NCI-H2171 treated with DMSO at 0.1 percent for 48 hours (cell line): Measurements from ENCODE around the gene ARHGAP18.

Experiments
- DNase-seq: peaks from one replicate; lab custom pipeline; 2025; lab: John Stamatoyannopoulos, UW

The ARHGAP18 gene, protein sequence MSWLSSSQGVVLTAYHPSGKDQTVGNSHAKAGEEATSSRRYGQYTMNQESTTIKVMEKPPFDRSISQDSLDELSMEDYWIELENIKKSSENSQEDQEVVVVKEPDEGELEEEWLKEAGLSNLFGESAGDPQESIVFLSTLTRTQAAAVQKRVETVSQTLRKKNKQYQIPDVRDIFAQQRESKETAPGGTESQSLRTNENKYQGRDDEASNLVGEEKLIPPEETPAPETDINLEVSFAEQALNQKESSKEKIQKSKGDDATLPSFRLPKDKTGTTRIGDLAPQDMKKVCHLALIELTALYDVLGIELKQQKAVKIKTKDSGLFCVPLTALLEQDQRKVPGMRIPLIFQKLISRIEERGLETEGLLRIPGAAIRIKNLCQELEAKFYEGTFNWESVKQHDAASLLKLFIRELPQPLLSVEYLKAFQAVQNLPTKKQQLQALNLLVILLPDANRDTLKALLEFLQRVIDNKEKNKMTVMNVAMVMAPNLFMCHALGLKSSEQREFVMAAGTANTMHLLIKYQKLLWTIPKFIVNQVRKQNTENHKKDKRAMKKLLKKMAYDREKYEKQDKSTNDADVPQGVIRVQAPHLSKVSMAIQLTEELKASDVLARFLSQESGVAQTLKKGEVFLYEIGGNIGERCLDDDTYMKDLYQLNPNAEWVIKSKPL

DNA sequence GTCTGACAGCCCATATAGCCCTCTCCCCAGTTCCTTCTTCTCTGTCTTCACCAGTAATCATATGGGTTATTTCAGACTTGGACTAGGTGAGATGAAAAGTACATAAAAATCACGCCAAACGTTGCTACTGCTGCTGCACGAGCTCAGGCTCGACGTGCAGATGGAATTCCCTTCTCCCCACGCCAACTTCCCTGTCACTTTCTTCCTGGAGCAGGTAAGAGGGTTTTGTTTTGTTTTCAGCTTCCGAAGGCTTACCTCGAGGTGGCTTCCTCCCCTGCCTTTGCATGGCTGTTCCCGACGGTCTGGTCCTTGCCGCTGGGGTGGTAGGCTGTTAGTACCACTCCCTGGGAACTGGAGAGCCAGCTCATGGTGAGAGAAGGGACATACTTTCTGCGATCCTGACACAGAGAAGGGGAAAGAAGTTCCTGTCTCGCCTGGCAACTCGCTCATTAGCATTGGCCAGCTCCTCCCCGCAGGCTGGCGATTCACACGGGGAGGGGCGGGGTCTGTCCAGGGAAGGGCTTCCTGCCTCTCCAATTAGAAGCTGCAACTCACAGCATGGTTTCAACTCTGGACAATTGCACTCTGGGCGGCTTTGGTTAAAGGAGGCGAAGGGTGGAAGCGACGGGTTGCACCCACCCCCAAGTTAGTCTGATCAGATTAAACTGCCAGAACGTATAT is at the start of gene ARHGAP18:
TSS of gene ARHGAP18 (minus strand) at position 409 of the 681 bp plus-strand sequence. CDS start at position 368, 41 bp downstream.
- DNase-seq, result no peak

DNA sequence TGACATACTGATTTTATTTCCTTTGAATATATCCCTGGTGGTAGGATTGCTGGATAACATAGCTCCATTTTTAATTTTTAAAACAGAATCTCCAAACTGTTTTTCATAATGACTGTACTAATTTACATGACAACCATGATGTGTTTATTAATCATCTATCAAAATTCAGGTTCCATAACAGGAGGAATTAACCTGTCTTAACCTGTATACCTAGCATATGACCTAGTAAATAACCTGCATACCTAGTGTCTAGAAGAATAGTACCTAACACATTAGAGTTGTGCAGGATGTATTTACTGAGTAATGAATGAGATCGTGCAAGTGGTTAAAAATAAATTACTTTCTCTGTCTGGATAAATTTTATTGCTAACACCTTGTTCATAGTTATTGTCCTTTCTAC is 45.8 kb upstream of the ARHGAP18 start:
- no peak for DNase-seq

DNA sequence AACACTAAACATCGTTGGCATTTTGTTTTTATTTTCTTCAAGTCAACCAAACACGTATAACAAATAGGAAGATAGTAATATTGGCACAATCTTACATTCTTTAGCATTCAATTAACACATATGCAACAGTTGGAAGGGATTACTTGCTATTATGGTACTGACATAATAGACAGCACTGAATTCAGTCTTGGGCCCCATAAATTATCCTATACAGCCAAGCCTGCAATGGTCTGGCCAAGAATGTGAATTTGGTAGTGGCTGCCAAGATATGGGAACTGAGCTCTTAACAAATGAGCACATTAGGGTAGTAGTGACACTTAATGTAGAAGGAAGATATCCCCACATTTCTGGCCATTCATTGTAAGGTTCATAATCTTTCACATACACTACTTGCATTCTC is 44.8 kb upstream of the ARHGAP18 start:
- DNase-seq, result no peak

DNA sequence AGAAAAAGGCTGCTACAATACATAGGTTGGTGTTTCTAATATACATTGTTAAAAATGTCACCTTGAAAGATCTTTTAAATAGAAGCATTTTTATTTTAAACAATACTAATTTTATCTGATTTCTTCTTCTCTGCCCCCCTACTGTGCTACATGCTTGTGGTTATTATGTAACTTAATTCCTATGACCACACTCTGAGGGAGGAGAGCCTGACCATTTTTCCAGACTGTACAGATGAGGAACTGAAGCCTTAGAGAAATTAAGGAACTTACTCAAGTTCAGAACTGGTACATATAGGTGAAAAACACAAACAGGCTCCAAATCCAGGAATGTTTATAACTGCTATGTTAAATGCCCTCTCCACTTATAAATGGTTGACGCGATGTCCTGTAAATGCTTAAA is 43.4 kb upstream of the ARHGAP18 start:
- no peak for DNase-seq

DNA sequence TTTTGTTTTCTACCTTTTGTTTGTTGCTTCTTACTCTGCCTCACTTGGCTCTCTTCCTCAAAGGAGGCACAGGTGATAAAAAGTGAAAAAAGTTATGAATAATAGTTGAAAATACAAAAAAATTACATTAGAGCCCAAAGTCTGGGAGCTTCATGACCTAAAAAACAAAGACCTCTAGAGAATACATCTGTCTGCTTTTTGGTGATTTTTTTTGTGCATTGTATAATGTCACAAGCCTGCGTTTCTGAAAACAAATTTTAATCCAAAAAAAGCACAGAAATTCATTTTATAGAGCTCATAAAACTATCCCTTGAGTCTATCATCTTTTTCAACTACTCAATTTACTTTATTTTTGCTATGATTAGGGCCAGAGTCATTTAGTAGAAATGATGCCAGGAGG is 41.4 kb upstream of the ARHGAP18 start:
- no peak for DNase-seq

DNA sequence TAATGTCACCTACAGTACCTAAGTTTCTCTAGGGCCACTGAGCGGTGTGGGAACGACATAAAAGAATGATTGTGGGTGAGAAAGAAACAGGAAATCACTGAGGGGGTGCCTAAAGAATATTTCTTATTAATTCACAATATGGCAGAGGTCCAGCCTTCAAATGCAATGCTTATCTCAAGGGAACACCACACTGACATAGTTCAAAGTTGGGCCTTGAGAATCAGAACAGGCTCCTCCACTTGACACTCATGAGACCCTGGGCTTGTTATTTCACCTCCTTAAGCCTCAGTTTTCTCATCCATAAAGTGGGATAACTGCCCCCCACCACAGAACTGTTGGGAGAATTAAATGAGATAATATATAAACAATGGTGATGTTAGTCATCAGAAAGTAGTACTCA is 40.4 kb upstream of the ARHGAP18 start:
- no peak for DNase-seq

DNA sequence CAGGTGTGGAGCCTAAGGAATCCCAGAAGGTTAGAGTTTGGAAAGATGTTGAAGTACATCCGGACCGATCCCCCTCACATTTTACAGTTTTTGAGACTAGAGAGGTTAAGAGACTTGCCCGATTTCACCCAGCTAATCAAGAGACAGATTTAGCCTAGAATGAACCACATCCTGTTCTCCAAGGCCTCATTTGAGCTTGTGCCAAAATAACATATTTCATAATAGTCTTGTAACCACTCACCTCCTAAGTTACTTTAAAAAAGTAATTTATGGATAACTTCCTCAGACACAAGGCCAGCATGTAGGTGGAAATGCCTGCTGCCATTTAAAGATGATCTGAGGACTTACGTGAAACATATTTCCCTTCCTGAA is 39.8 kb upstream of the ARHGAP18 start:
- DNase-seq, result no peak

DNA sequence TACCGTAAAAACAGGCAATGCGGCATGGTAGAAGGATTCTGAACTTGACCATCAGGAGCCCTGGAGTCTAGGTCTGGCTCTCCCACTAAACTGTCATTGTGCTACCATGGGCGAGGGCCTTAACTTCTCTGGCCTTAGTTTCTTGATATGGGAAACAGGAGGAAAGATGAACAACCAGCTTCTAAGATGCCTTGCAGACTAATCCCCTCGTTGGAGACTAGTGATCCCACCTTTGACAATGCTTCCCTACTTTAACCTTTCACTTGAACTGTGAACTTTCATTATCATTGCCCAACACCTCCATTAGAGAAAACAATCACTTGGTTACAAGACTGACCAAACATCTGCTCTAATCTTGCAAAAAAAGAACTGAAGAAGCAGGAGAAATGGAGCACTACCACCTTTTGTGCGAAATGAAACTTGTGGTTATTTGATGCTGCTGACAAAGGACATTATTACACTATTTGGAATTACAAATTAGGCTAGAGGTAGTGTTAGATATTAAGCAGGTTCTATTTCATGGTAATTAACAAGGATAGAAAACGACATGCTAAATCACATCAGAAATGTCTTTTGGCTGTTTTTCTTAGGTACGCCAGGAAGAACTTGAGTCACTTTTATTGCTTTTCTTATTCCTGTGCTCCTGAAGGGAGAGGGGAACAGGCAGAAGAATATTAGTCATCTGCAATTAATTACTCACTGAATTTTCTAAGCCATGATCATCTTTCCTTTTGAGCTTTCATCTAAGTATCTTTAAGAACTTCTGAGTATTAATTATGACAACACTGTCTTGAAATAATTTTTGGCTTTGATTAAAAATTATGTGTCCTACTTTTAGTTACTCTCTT is 39.1 kb upstream of the ARHGAP18 start:
- DNase-seq, result no peak

DNA sequence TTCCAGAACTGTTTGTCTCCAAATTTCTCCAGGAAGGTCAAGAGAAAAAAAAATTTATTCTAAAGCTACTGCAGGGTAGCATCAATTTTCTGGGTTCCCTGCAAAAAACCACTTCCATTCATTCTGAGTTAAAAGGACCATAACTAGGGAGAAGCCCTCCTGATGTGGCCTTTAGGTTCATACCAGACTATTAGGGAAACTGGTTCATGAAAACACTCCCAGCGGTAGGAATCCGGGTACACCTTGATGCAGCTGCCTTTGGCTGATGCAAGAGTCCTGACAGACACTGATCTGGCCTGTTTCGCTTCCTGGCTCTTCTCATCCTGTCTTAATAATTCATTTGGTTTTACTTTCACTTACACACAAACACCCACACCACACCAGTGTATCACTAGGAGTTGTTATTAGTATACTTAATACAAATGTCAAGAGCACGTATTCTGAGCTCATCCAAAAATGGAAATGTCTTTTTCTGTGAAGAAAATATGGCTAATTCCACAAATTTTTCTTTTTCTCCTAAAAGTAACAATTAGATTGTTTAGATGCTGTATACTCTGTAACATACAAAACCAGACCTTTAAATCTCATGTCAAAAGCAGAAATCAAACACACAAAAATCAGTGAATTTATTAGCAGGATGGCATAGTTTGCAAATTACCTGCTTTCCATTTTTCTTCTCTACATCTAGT is 38.4 kb upstream of the ARHGAP18 start:
- no peak for DNase-seq

DNA sequence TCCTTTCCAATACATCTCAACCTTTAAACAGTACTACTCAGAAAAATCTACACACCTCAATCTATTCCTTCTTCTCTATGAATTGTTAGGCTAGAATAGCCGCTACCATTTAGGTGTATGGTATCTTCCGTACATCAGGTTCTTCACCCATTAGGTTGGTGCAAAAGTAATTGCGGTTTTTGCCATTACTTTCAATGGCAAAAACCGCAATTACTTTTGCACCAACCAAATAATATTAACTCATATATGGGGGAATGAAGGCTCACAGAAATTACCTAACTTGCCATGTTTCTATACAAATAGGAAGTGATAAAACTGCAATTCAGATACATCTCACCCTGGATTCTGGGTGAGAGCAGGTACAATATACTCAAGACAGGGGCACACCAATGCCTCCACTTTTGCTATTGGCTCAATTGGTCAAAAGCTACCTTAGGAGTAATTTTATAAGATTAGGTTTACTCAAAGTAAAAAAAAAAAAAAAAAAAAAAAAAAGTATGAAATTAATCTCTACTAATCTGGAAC is 37.7 kb upstream of the ARHGAP18 start:
- no peak for DNase-seq

DNA sequence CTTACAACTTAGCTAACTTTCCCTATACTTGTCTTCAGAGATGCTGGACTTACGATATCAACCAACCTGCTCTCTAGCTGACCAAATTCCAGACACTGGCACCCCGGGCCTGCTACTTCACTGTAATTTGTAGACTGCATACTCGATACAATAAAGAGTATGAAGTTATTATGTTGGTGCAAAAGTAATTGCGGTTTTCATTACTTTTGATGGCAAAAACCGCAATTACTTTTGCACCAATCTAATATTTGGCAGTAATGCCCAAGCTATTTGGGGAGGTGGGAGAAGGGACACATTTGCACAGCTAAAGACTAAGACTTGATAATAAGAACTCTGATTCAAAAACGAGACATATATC is 34.9 kb upstream of the ARHGAP18 start:
- DNase-seq, result no peak

DNA sequence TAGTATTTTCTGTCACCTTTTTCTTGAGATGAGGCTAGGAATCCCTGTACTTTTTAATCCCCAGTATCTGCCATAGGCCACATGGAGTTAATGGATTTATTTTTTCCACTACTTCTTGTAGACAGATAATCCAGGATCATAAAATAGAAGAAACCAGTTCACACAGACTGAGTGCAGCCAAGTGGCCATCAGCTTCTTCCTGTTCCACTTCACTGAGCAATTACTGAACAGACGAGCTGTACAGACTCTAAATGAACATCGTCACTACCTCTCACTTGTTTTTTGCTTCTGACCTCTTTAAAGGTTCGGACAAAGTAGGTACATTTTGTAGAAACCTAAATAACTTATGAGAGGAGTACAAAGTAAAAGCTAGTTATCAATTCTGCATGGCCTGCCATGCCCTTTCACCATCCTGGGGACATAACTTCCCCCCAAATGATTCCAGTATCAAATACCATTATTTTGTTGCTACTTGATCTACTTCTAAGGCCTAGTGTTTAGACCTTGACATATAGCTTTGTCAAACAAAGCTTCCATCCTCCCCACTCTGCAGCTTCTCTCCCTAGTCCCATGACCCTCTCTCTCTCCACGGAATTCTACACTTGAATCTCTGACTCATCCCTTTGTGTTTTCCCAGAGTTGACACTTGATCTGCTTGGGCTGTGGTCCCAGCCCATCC is 34.4 kb upstream of the ARHGAP18 start:
- DNase-seq, result no peak

DNA sequence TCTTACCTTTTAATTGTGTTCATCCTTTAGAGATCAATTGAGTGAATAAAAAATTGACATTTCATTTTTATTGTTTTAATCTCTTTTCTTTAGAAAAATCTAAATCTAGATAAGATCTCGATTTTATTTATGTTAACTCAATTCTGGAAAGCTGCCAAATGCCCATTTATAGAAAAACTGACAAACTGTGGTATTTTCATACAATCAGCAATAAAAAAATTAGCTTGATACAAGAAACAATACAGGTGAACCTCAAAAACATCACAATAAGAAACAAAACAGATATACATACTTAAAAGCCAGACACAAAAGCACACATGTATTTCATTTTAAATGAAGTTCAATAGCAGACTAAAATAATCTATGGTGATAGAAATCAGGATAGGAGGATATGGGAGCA is 30.0 kb upstream of the ARHGAP18 start:
- DNase-seq, result no peak

DNA sequence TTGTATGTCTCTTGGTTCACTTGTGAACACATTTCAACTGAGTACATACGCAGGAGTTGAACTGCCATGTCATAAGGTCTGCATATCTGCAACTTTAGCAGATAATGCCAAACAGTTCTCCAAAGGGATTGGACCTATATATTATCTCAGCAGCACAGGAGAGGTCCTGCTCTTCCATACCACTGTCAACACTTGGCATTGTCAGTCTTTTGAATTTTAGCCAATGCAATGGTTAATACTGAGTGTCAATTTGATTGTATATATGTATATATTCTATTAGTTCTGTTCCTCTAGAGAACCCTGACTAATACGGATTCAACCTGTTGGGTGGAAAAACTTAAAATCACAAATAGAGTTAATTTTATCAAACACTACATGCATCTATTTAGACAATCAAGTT is 26.1 kb upstream of the ARHGAP18 start:
- DNase-seq, result no peak

DNA sequence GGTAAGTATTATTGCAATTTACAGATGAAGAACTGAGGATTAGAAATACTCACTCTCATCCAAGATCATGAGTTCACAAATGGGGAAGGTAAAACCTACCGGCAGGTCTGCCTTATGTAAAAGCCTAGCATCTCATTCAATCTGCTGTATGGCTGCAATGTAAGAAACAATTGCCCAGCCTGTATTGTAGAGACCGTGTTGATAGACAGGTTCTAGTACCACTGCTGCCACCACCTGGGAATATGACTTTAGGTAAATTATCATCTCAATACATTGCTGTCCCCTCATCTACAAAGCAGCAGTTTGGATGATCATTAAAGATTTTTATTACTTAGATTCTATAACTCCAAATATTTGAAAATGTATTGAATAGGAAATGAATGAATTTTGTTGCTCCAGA is 23.3 kb upstream of the ARHGAP18 start:
- DNase-seq, result no peak

DNA sequence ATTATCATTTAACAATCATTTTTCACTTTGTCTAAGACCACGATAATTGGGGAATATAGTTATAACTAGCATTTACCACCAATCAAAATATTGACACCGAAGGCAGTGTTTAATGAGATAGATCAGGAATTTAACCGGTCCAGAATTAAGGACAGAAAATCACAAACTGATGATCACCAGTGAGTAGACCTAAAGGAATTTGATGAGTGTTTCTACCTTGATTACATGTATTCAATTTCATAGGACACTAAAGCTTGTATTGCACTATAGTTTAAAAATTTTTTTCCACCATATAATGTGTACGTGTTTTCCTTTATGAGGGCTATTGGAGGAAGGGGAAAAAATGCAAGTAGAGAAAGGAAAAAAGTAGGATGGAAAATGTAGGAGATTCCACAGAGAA is 22.6 kb upstream of the ARHGAP18 start:
- DNase-seq, result no peak

DNA sequence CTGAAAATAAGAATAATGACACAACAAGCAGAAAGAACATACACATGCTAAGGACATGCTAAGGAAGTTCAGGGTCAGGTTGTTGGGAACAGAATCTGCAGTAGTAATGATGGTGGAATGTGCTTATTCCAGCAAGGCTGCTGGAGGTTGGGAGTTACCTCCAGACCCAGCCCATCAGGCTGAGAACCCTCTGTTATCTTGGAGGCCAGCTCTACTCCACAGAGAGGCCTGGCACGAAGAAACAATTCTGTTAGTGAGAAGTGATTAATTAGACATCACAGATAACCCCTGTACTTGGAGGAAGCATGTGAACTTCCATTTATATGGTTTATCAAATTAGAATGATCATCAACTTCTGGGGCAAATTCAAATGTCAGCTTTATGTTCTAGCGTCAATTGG is 22.1 kb upstream of the ARHGAP18 start:
- no peak for DNase-seq

DNA sequence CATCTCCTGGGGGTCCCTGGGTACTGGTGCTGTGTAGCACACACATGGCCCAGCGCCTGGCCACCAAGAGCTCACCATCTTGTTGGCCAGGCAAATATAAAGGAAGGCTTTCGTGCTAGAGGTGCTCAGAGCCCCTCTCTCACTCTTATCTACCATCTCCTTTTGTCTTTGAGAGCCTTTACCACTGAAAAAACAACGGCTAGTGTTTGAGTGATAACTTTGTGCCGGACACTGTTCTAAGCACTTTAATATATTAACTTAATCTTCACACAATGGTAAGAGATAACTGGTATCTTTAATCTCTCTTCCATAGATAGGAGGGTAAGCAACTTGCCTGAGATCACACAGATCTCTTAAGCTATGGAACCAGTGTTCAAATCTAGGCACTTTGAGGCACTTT is 21.5 kb upstream of the ARHGAP18 start:
- no peak for DNase-seq

DNA sequence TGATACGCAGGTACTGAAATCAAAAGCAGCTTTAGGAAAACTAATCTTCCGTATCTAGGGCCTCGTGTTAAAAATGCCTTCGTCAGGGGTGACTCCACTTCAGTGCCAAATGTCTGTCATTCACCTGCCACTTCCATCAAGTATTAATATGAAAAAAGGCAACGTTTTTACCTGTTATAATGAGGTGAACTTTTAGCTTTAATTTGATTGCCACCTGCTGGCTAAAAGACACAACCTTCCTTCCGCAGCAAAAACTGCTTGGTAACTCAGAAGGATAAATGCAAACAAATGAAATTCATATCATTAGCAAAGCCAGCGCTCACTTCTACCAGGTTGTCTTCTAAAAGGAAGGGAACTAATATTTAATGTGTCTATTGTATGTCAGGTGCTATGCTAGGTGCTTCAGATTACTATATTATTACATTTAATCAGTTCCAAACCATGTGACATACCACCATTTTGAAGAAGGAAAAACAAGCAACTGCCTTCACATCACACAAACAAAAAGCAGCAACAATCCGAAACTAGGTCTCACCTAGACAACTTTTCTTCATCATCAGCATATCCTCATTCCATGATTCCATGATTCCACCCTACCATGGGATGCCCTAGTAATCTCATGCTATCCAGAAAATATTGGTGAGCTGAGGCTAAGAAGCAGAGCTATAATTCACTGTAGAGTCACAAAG is 20.6 kb upstream of the ARHGAP18 start:
- DNase-seq, result no peak

DNA sequence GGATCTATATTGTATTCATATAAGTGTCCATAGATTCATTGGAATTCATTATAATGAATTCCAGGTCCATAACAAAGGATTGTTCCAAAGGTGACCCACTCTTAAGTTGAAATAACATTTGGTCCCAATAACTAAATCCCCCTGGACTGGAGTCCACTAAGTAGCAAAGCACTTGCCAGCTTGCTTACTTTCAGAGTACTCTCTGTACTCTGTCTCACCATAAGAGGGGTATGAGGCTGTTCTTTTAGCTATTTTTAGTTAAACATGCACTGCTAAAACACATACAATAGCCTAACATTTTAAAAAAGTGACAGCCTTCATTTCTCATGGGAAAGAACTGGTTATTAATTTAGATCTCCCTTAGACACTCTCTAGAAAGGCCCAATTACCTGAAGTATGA is 16.7 kb upstream of the ARHGAP18 start:
- DNase-seq, result no peak
